HepG2 (cell line): Measurements from ENCODE around the gene DYNLL2. TPM values are rescaled to one million over a fixed set of nuclear protein-coding genes. Genes with fewer than 3 reads are reported as not detected.

Source experiments
- ARID3A ChIP-seq: IDR thresholded peaks from 2 replicates; pipeline ENCODE4 v1.6.1; 2012; ENCODE audit warnings: low read depth, low read length, improper control_type of control experiment
- ASH2L ChIP-seq: fragments of 300-600, 200-600 bp; sonication (generic); IDR thresholded peaks from 2 replicates; pipeline ENCODE4 v1.7.0; 2017; ENCODE audit warnings: low read depth, mild to moderate bottlenecking, moderate library complexity, mixed read lengths, low read length; ENCODE audit not compliant: insufficient read length
- FLYWCH1 ChIP-seq: sonication (generic); formaldehyde crosslinking; IDR thresholded peaks from 2 replicates; pipeline ENCODE4 v1.8.1; 2023; ENCODE audit warnings: mild to moderate bottlenecking, missing genetic modification reagents
- HNF1A ChIP-seq, 2 experiments: sonication (generic) in 1 of 2; formaldehyde crosslinking in 1 of 2; IDR thresholded peaks; 2 replicates each; pipeline versions ENCODE4 v1.4.0 to v1.6.1; 2016 to 2020; ENCODE audit warnings: borderline replicate concordance in 1 of 2, low read depth in 1 of 2, mild to moderate bottlenecking in 1 of 2, missing genetic modification reagents in 1 of 2
- IKZF5 ChIP-seq: IDR thresholded peaks from 2 replicates; pipeline ENCODE4 v1.6.1; 2018; ENCODE audit warnings: missing genetic modification reagents, mild to moderate bottlenecking, missing compliant biosample characterization
- SOX5 ChIP-seq: IDR thresholded peaks from 2 replicates; pipeline ENCODE4 v1.6.1; 2016; ENCODE audit warnings: borderline replicate concordance
- SRSF9 ChIP-seq: fragments of 200-400 bp; formaldehyde crosslinking; IDR thresholded peaks from 2 replicates; pipeline ENCODE4 v1.6.1; 2018; ENCODE audit warnings: borderline replicate concordance, mild to moderate bottlenecking, low read depth, low read length; ENCODE audit not compliant: insufficient read depth, poor library complexity, severe bottlenecking
- ZBTB40 ChIP-seq, 2 experiments: fragments of 450-650 bp in 1 of 2; sonication (generic) in 1 of 2; formaldehyde crosslinking in 1 of 2; IDR thresholded peaks; 2 replicates each; pipeline versions ENCODE4 v1.6.1 to v1.8.0; 2016 to 2022; ENCODE audit warnings: antibody characterized with exemption in 1 of 2, mild to moderate bottlenecking in 1 of 2, missing genetic modification reagents in 1 of 2
- ZBTB42 ChIP-seq: sonication (generic); formaldehyde crosslinking; IDR thresholded peaks from 2 replicates; pipeline ENCODE4 v1.5.0; 2020; ENCODE audit warnings: mild to moderate bottlenecking, missing genetic modification reagents
- ZNF331 ChIP-seq: sonication (generic); formaldehyde crosslinking; IDR thresholded peaks from 2 replicates; pipeline ENCODE4 v1.4.0; 2020; ENCODE audit warnings: missing genetic modification reagents
- ZNF792 ChIP-seq: IDR thresholded peaks from 2 replicates; pipeline ENCODE4 v1.6.1; 2016
- polyA plus RNA-seq, 8 experiments: library from polyadenylated mRNA; depleted of rRNA in 3 of 8; stranded (reverse) in 7 of 8; unstranded in 1 of 8; fragments of >200 nt; fragmentation: Illumina TruSeq in 4 of 8; extraction: Trizol in 4 of 8; gene quantifications; 2 replicates each; pipeline versions ENCODE4 v1.2.1 to v1.2.3, GENCODE V29; 2011 to 2016; ENCODE audit warnings: low read depth in 4 of 8, missing spikeins in 1 of 8, mixed read lengths in 1 of 8; ENCODE audit not compliant: insufficient read depth in 1 of 8
- total RNA-seq, 5 experiments: library from RNA; depleted of rRNA; stranded (reverse); fragments of >200 nt; fragmentation: Illumina TruSeq; extraction: Trizol; gene quantifications; 2 replicates each; pipeline ENCODE4 v1.2.3, GENCODE V29; 2016; ENCODE audit warnings: low read depth in 1 of 5

The DYNLL2 gene
- total and polyA plus RNA-seq, 2 of the 13 experiments (the other 11 are each of a cell fraction or from before 2014, with no cell fraction given) = 9.5 to 29.0 TPM

- TF ChIP-seq ZBTB40 (IDR thresholded peaks at IDR 0.05) (no peak), ZBTB40 (CRISPR knock-in tag; IDR thresholded peaks at IDR 0.05) (no peak; the same call in 1 of the 2 replicates), FLYWCH1 (CRISPR knock-in tag) (no peak), ZNF792 (CRISPR knock-in tag) (peak; percentile 79), ARID3A (no peak), ZNF331 (CRISPR knock-in tag) (peak; percentile 85), HNF1A (IDR thresholded peaks at IDR 0.05; ENCODE audit: low read depth) (no peak), HNF1A (CRISPR knock-in tag; IDR thresholded peaks at IDR 0.05; ENCODE audit: borderline replicate concordance) (no peak), SOX5 (CRISPR knock-in tag) (peak; percentile 40; the same call in 1 of the 2 replicates), SRSF9 (no peak), IKZF5 (CRISPR knock-in tag) (peak; percentile 66; the same call in 1 of the 2 replicates), ASH2L (no peak), ZBTB42 (CRISPR knock-in tag) (no peak)
These were observed 37.1 kb downstream of the DYNLL2 start (continued) for GRCh38 chr17:58120195-58120822.
